Superior temporal gyrus (tissue), 1 donor: ENCODE measurements around the gene CNTN4.
A peak's percentile ranks its signal among the peaks of the same experiment; 100 is the strongest.
"Not testable (repeated sequence)": the region's sequence is repeated elsewhere in the genome, so short reads cannot be mapped to it uniquely, and the experiment has no call there.

Experiments used
- DNase-seq: peaks from one replicate; pipeline ENCODE4 v3.0.0-alpha.2; 2016; ENCODE audit errors: extremely low spot score

The CNTN4 gene

GRCh38 chr3:2098398-2099027 lies at the start of gene CNTN4:
Gene CNTN4 (plus strand): TSS chr3:2098866.
- peak; percentile 45 for DNase-seq

- DNase-seq = peak; percentile 73
Observed at GRCh38 chr3:2061360-2061759, 37.3 kb upstream of the CNTN4 start.

GRCh38 chr3:2071531-2071930 lies 27.1 kb upstream of the CNTN4 start:
- DNase-seq = no peak

GRCh38 chr3:2078821-2079220 lies 19.8 kb upstream of the CNTN4 start:
- DNase-seq = no peak

GRCh38 chr3:2082871-2083480 lies 15.7 kb upstream of the CNTN4 start:
- DNase-seq = no peak

GRCh38 chr3:2083558-2083957 lies 15.1 kb upstream of the CNTN4 start:
- DNase-seq = not testable (repeated sequence)

GRCh38 chr3:2090095-2090911 lies 8.4 kb upstream of the CNTN4 start:
- no peak for DNase-seq

GRCh38 chr3:2092758-2093157 lies 5.9 kb upstream of the CNTN4 start:
- DNase-seq = no peak

GRCh38 chr3:2094941-2095340 lies 3.7 kb upstream of the CNTN4 start:
- DNase-seq = no peak

- DNase-seq = peak; percentile 50
Observed at GRCh38 chr3:2096216-2096615, 2.5 kb upstream of the CNTN4 start.

GRCh38 chr3:2097641-2098191 lies 950 bp upstream of the CNTN4 start:
- peak; percentile 42 for DNase-seq

GRCh38 chr3:2099028-2099671 lies 484 bp downstream of the CNTN4 start:
- DNase-seq = no peak

- no peak for DNase-seq
Observed at GRCh38 chr3:2099779-2100191, 1.1 kb downstream of the CNTN4 start.

- no peak for DNase-seq
Observed at GRCh38 chr3:2106438-2106837, 7.8 kb downstream of the CNTN4 start.

- DNase-seq = no peak
Observed at GRCh38 chr3:2110597-2111117, 12.0 kb downstream of the CNTN4 start.

GRCh38 chr3:2114617-2115275 lies 16.1 kb downstream of the CNTN4 start:
- no peak for DNase-seq

GRCh38 chr3:2130726-2131125 lies 32.1 kb downstream of the CNTN4 start:
- no peak for DNase-seq

GRCh38 chr3:2133146-2133545 lies 34.5 kb downstream of the CNTN4 start:
- DNase-seq = no peak

GRCh38 chr3:2137651-2138050 lies 39.0 kb downstream of the CNTN4 start:
- DNase-seq = no peak

GRCh38 chr3:2141482-2141881 lies 42.8 kb downstream of the CNTN4 start:
- no peak for DNase-seq
